ENCODE data around the gene RARRES1.

Gene RARRES1

DNA sequence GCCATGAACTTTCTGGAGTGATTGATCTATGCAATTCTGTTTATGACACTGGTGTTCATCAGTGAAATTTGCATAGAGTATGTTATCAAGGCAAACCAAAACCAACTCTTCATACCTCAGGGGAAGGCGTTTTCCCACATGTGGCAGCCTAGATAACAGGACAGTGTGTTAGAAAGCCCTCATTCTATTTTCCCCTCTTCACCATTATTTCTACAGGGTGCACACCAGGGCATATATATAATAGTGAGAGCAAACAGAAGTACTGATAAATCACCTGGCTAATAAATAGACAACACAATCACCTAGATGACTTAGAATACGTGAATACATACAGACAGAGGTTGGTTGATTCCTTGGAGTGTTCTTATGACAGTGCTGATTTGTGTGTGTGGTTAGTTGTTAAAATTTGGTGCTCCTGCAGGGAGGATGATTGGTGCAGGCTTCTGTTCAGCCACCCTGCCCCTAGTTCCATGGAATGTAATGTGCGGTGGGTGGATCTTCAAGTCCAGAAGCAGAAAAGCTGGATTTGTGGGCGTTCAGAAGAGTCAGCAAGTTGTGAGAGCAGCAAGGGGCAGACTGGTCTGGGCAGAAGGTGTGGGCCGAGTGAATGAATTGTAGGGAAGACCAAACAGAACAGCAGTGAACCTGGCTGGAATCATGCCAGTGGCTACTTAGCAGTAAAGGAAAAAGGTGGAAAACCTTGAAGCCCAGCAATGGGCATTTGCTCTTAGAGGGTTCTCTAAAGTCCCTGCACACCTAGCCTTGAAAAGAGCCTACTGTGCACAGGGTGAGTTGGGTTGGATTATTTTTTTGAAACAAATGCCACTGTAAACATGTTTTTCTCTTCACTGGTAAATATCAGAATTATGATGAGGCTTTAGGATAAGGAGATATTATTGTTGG lies 11.7 kb upstream of the RARRES1 start:
- Histone ChIP-seq H3K27ac (no peak overlapping the region), H3K9me3 (ENCODE audit: control insufficient read depth, low read length) (no peaks in the 10 kb centered on the region), H2AFZ (no peak overlapping the region), H3K4me2 (ENCODE audit: low read length) (no peak overlapping the region), H3K4me1 (no peaks in the 10 kb centered on the region), H3K36me3 (ENCODE audit: control insufficient read depth, insufficient read depth, low read length) (no peaks in the 10 kb centered on the region), H3K9ac (no peak overlapping the region), H3K27me3 (ENCODE audit: control insufficient read depth, insufficient read depth, low read length) (no peaks in the 10 kb centered on the region), H3K79me2 (no peaks in the 10 kb centered on the region), H3K4me3 (ENCODE audit: low read depth, low read length) (no peak overlapping the region)
- TF ChIP-seq, protein P1, sequence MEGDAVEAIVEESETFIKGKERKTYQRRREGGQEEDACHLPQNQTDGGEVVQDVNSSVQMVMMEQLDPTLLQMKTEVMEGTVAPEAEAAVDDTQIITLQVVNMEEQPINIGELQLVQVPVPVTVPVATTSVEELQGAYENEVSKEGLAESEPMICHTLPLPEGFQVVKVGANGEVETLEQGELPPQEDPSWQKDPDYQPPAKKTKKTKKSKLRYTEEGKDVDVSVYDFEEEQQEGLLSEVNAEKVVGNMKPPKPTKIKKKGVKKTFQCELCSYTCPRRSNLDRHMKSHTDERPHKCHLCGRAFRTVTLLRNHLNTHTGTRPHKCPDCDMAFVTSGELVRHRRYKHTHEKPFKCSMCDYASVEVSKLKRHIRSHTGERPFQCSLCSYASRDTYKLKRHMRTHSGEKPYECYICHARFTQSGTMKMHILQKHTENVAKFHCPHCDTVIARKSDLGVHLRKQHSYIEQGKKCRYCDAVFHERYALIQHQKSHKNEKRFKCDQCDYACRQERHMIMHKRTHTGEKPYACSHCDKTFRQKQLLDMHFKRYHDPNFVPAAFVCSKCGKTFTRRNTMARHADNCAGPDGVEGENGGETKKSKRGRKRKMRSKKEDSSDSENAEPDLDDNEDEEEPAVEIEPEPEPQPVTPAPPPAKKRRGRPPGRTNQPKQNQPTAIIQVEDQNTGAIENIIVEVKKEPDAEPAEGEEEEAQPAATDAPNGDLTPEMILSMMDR (IDR thresholded peaks at IDR 0.05) = no peak

- H3K27ac ChIP-seq = no peak overlapping the region
- H3K9ac ChIP-seq = no peak overlapping the region
- no peaks in the 10 kb centered on the region for H3K27me3 ChIP-seq (ENCODE audit: control insufficient read depth, insufficient read depth, low read length)
- H3K79me2 ChIP-seq = no peaks in the 10 kb centered on the region
- H3K9me3 ChIP-seq (ENCODE audit: control insufficient read depth, low read length) = no peaks in the 10 kb centered on the region
- no peak overlapping the region for H2AFZ ChIP-seq
- no peaks in the 10 kb centered on the region for H3K4me1 ChIP-seq
- TF ChIP-seq, protein P1 (IDR thresholded peaks at IDR 0.05) = no peak
- H3K36me3 ChIP-seq (ENCODE audit: control insufficient read depth, insufficient read depth, low read length) = no peaks in the 10 kb centered on the region
- no peak overlapping the region for H3K4me2 ChIP-seq (ENCODE audit: low read length)
- no peak overlapping the region for H3K4me3 ChIP-seq (ENCODE audit: low read depth, low read length)
These were observed 10.8 kb upstream of the RARRES1 start for GRCh38 chr3:158742871-158743663.

DNA sequence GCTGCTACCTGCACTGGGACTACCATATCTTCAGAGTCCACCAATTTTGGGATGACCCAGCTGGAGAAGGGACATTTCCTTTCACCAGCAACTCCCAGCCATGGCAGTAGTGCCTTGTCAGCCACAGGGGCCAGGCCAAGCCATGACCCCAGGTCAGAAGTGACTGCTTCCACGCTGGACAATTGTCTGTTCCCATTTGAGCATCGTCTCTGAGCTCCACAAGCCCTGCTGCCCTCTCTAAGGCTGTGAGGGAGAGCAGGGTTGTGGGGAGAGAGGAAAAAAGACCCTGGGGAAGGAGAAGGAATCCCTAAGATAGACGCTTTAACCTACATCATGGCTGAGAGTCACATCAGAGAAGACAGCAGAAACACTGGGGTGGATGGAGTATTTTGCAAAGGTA lies 7.4 kb upstream of the RARRES1 start:
- H2AFZ ChIP-seq = no peak overlapping the region
- H3K4me1 ChIP-seq = no peaks in the 10 kb centered on the region
- no peaks in the 10 kb centered on the region for H3K9me3 ChIP-seq (ENCODE audit: control insufficient read depth, low read length)
- H3K4me3 ChIP-seq (ENCODE audit: low read depth, low read length) = no peak overlapping the region
- no peaks in the 10 kb centered on the region for H3K36me3 ChIP-seq (ENCODE audit: control insufficient read depth, insufficient read depth, low read length)
- H3K4me2 ChIP-seq (ENCODE audit: low read length) = no peak overlapping the region
- H3K27me3 ChIP-seq (ENCODE audit: control insufficient read depth, insufficient read depth, low read length) = no peaks in the 10 kb centered on the region
- no peak overlapping the region for H3K27ac ChIP-seq
- H3K79me2 ChIP-seq = no peaks in the 10 kb centered on the region
- no peak overlapping the region for H3K9ac ChIP-seq
- TF ChIP-seq, protein P1 (IDR thresholded peaks at IDR 0.05) = no peak

GRCh38 chr3:158739078-158739477 lies 6.8 kb upstream of the RARRES1 start:
- TF ChIP-seq, protein P1 (IDR thresholded peaks at IDR 0.05) = no peak
- Histone ChIP-seq H3K36me3 (ENCODE audit: control insufficient read depth, insufficient read depth, low read length) (no peaks in the 10 kb centered on the region), H3K27ac (no peak overlapping the region)

More at GRCh38 chr3:158739078-158739477, 6.8 kb upstream of the RARRES1 start:
- H3K27me3 ChIP-seq (ENCODE audit: control insufficient read depth, insufficient read depth, low read length) = no peaks in the 10 kb centered on the region
- H3K4me1 ChIP-seq = no peaks in the 10 kb centered on the region
- no peaks in the 10 kb centered on the region for H3K79me2 ChIP-seq
- H2AFZ ChIP-seq = no peak overlapping the region
- H3K4me2 ChIP-seq (ENCODE audit: low read length) = no peak overlapping the region
- H3K4me3 ChIP-seq (ENCODE audit: low read depth, low read length) = no peak overlapping the region
- no peaks in the 10 kb centered on the region for H3K9me3 ChIP-seq (ENCODE audit: control insufficient read depth, low read length)
- no peak overlapping the region for H3K9ac ChIP-seq

All from parathyroid adenoma (tissue), 2 donors.